ENCODE data around the gene SLC27A3.
A peak's percentile ranks its signal among the peaks of the same experiment; 100 is the strongest.
"Not testable (repeated sequence)": the region's sequence is repeated elsewhere in the genome, so short reads cannot be mapped to it uniquely, and the experiment has no call there.

SLC27A3 gene

DNA sequence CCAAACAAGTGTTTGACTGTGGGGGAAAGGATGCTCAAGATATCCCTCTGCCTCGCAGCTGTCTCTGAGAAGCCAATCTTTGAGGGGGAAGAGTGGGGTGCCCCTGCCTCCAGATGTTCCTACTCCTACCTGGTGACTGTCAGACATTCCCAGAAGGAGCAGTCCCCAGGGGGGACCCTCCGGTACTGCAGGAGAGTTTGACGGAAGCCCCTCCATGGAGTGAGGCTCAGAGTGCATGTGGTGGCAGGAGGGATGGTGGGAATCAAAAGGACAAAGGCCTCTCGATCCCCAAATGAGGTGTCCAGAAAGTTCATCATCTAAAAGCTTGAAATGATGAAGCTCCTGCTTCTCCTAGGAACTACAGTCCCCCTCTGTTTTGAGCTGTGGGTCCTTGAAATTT, 5.3 kb downstream of the SLC27A3 start:
- DNase-seq (ENCODE audit: low spot score): no peak

DNA sequence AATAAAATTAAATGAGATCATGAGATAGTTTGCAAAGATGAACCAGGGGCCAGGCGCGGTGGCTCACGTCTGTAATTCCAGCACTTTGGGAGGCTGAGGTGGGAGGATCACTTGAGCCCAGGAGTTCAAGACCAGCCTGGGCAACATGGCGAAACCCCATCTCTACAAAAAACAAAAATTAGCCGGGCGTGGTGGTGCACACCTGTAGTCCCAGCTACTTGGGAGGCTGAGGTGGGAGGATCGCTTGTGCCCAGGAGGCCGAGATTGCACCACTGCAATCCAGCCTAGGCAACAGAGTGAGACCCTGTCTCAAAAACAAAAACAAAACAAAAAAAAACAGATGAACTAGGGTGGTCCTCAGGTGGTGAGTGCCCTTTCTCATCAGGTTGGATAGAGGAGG, 7.4 kb downstream of the SLC27A3 start:
- not testable (repeated sequence) for DNase-seq (ENCODE audit: low spot score)

DNA sequence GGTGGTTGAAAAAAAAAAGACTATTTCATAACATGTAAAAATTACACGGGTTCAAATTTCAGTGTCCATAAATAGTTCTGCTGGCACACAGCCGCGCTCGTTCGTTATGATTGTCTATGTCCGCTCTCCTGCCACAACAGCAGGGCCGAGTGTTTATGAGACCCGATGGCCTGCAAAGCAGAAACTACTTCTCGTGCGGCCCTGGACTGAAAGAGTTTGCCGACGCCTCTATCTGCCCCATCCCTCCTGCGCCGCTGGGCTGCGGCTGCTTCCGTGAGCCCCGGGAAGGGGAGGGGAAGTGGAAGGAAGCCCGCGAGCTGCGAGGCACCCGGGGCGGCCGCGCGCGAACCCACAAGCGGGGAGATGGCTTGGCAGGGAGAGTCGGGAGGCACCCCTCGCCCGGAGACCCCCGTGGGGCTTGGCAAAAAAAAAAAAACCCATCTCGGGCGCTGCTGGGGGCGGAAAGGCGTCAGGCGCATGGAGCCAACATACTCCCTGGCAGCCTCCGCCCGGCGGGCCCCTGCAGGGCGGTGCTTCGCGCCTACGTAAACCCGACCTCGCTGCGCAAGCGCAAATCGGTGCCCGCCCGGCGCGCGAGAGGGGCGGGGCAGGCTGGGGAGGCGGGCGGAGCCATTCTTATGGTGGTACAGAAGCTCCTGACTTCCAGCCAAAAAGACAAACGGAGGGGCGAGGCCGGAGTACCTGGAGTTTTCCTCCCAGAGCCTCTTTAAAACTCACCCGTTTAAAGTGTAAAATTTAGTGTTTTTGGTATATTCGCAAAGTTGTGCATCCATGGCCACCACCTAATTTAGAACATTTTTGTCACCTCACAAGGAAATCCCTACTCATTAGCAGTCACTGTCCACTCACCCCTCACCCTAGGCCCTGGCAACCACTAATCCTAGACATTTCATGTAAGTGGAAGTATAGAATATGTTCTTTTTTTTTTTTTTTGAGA, 8.3 kb downstream of the SLC27A3 start:
- peak; percentile 90 for DNase-seq (ENCODE audit: low spot score)

DNA sequence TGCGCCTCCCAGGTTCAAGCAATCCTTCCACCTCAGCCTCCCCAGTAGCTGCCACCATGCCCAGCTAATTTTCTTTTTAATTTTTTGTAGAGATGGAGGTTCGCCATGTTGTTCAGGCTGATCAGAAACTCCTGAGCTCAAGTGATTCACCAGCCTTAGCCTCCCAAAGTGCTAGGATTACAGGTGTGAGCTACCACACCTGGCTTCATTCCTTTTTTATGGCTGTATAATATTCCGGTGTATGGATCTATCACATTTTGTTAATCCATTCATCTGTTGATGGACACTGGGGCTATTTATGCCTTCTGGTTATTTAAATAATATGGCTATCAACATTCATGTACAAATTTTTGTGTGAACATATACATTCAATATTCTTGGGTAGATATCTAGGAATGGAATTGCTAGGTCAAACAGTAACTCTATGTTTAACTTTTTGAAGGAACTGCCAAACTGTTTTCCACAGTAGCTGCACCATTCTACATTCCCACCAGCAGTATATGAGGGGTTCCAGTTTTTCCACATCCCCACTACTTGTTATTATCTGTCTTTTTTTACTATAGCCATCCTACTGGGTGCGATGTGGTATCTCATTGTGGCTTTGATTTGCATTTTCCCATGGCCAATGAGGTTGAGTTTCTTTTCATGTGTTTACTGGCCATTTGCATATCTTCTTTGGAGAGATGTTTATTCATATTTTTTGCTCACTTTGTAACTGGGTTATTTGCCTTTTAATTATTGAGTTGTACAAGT, 11.0 kb downstream of the SLC27A3 start:
- no peak for DNase-seq (ENCODE audit: low spot score)

GRCh38 chr1:153789478-153790034, 14.3 kb downstream of the SLC27A3 start:
- DNase-seq (ENCODE audit: low spot score): no peak

- DNase-seq (ENCODE audit: low spot score): no peak
These were observed 15.2 kb downstream of the SLC27A3 start for GRCh38 chr1:153790313-153790965.

DNA sequence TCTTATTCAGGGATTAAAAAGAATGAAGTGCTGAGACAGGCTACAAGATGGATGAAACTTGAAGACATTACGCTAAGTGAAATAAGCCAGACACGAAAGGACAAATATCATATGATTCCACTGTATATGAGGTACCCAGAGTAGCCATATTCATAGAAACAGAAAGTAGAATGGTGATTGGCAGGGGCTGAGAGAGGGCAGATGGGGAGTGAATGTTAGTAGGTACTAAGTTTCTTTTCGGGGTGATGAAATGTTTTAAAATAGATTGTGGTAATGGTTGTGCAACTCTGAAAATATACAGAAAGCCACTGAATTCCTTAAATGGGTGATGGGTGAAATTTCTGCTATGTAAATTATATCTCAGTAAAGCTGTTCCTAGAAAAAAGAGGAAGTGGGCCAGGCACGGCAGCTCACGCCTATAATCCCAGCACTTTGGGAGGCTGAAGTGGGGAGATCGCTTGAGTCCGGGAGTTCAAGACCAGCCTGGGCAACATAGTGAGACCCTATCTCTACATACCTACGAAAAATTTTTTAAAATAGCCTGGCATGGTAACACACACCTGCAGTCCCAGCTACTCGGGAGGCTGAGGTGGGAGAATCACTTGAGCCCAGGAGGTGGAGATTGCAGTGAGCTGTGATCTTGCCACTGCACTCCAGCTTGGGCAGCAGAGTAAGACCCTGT, 15.9 kb downstream of the SLC27A3 start:
- no peak for DNase-seq (ENCODE audit: low spot score)

DNA sequence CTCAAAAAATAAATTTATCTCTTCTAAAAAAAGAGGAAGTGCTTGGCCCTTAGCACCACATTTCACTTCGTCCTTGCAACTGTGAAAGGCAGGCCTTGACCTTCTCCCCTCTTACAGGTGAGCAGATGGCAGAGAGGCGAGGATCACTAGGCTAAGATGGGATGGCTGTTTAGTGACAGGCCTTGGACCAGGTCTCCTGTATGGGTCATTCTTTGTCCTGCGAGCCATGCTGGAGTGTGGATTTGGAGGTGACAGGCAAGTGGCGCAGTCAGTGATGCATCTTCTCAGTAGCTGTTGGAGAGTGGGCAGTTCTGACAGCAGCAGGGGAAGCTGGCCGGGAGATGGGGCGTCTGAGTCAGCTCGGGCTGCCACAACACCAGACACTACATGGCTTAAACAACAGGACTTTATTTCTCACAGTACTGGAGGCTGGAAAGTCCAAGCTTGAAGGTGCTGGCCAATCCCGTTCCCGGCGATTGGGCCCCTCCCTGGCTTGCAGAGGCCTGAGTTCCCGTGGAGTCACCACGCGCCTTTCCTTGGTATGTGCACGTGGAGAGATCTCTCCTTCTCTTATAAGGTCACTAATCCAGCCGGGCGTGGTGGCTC, 16.5 kb downstream of the SLC27A3 start:
- no peak for DNase-seq (ENCODE audit: low spot score)

DNA sequence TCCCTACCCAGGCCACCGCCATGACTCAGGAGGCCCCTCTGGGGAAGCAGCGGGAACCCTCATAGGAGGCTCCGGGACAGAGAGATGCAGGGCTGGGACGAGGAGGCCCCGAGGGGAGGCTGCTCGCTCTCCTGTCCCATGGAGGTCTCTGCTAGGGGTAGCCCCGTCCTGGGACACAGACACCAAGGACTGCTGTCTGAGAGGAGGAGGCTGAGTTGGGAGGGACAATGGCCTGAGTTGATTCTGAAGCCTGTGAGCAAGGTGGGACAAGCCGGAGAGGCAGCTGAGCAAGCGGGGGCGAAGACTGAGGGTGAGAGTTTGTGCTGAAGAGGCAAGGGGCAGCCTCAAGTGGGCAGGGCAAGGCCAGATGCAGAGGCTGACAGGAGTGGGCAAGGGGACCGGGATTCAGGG, 17.4 kb downstream of the SLC27A3 start:
- DNase-seq (ENCODE audit: low spot score): no peak

DNA sequence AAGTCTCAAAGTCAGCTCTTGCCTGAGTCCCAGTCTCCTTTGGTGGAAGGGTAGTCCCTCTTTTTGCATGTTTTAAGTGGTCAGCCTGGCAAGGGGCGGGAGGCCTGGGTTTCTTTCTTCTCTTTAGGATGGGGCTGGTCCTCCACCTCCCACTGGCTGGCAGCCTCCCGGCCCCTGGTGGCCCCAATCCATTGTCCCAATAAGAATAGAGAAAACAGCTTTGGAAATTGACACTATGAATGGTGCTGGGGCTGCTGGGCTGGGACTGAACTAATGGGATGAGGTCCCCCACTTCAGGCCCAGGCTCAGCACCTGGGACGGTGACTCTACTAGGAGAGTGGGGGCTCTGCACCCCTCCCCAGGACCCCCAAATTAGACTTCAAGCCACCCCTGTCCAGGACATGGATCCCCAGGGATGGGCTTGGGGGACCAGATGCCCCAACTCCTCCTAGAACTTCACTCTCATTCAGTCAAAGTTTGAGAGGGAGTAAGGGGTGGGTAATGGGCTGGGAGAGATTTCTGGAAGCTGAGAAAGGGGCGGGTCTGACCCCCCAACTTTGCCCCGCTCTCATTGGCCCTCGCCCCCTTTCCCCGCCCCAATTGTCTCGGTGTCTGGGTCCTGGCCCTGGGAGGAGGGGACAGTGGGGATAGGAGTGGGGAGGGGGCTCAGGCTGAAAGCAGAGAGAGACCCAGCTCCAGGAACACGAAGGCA, 18.2 kb downstream of the SLC27A3 start:
- DNase-seq (ENCODE audit: low spot score): no peak

GRCh38 chr1:153793973-153794615, 18.9 kb downstream of the SLC27A3 start:
- DNase-seq (ENCODE audit: low spot score): no peak

DNA sequence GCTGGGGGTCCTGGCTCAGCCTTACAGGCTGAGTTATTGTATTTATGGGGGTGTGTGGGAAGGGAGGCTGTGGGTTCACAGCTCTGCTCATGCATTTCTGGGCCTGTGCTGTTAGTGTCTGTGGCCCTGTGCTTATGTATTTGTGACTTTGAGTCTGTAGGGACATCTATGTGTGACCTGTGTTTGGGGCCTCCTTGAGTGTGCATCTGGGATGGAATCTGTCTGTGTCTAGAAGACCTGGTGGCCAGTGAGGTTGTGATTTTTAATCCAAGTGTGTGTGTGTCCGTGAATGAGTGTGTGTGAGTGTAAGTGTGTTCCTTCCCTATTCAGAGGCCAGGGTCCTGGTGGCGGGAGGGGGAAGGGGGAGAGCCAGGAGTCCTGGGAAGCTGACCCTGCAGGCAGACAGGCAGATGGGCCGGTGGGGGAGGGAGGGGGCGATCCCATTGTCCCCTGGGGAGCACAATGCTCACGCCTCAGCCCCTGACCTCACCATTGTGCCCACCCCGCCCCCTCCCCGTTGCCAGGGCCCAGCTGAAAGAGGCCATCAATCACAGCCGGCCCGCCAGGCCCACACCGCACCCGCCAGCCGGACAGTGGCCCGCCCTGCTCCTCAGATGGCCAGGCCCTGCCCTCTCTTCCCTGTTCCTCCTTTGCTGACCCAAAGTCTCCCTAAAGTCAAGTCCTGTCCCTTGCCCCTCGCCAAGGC, 19.6 kb downstream of the SLC27A3 start:
- no peak for DNase-seq (ENCODE audit: low spot score)

DNA sequence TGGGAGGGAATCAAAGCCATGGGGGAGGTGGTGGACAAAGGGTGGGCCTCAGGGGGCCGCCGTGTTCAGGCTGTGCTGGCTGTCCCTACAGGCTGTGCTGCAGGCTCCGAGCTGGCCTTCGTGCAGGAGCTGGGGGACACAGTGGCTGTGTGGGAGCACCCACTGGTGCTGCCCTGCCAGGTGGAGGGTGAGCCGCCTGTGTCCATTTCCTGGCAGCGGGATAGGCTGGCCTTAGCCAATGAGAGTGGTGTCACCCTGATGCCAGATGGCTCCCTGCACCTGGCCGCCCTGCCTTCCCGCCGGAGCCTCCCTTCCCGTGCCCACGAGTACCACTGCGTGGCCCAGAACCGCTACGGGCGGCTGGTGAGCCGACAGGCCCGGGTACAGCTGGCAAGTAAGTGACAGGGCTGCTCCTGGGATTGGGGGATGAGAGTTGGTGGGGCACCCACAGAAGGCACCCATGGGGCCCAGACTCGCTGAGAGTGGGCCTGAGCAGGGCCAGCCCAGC, 20.2 kb downstream of the SLC27A3 start:
- no peak for DNase-seq (ENCODE audit: low spot score)

GRCh38 chr1:153795934-153796785, 21.0 kb downstream of the SLC27A3 start:
- DNase-seq (ENCODE audit: low spot score): no peak

DNA sequence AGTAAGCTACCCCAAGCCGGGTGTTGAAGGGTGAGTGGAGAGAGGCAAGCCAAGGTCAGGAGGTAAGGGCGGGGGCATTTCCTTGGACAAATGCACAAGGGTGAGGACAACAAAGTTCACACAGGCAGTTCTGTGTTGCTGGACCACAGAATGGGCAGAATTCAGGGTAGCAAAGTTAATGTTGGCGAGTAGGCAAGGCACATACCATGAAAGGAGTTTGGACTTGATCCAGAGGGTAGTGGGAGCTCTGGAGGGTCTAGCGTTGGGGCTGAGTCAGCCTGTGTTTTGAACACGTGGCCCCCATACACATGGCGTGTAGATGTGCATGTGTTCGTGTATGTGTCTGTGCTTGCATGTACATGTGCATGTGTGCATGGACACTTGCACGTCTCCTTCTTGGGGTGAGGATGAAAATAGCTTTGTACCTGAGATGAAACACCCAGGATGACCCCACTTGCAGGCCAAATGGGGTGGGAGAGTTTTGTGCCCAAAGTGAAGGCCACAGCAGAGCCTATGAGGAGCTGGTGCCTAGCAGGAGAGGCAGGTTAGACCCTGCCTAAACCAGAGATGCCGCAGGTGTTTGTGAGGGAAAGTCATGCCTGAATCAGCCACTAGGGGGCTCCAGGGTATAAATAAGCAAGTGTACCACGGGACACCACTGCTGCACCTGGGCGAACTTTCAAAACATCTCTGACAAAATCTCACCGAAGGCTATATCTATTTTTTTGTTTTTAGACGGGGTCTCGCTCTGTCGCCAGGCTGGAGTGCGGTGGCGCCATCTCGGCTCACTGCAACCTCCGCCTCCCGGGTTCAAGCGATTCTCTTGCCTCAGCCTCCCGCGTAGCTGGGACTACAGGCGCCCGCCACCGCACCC, 21.8 kb downstream of the SLC27A3 start:
- DNase-seq (ENCODE audit: low spot score): peak; percentile 86

DNA sequence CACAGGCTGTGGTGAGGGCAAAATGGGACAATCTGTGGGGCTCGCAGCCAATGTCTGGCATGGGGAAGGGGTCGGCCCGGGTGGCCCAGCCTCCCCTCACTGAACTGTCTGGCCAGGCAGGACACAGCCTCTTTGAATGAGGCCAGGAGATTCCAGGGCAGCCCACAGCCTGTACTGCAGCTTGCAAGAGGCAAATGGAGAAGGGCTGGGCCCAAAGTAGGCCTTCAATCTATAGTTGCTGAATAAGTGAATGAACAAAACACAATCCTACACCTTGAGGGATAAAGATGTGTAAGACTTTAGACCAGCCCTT, 23.2 kb downstream of the SLC27A3 start:
- no peak for DNase-seq (ENCODE audit: low spot score)

- DNase-seq (ENCODE audit: low spot score): no peak
These were observed 23.8 kb downstream of the SLC27A3 start for GRCh38 chr1:153799016-153799415.

Data from hematopoietic multipotent progenitor cell treated with erythropoietin and hydrocortisone succinate and interleukin-3 and kit ligand, for 17 days (in vitro differentiated cells).